B cell (primary cell): ENCODE measurements around the gene PPP1R15A. TPM values are rescaled to one million over a fixed set of nuclear protein-coding genes. Genes with fewer than 3 reads are reported as not detected.
A peak's percentile ranks its signal among the peaks of the same experiment; 100 is the strongest.

Experiments
- ATAC-seq: fragments of 200-7000 bp; cut with Tn5 transposase; one replicate; pipeline ENCODE4 v1.10.0; 2021; ENCODE audit warnings: low read depth, mild to moderate bottlenecking, moderate number of reproducible peaks, moderate library complexity
- CTCF ChIA-PET: fragments of 350-600 bp; sonication (Branson Sonifier 250); formaldehyde crosslinking; loops from one replicate; lab custom pipeline; 2021; ENCODE audit warnings: antibody characterized with exemption, inconsistent platforms; lab: Charles Lee
- POLR2A ChIA-PET: fragments of 350-600 bp; sonication (Branson Sonifier 250); formaldehyde crosslinking; loops from one replicate; lab custom pipeline; 2021; ENCODE audit warnings: antibody characterized with exemption; lab: Charles Lee
- DNase-seq: peaks from one replicate; pipeline ENCODE4 v3.0.0; 2013
- H2AFZ ChIP-seq: 2 replicates; pipeline ENCODE4 v1.6.1; 2012; ENCODE audit warnings: mild to moderate bottlenecking, low read depth, low read length; ENCODE audit not compliant: insufficient read depth, poor library complexity, severe bottlenecking
- H3K27ac ChIP-seq, 2 donors: 1 replicate in 1 of 2; 2 replicates in 1 of 2; pipeline ENCODE4 v1.5.1; 2012 to 2013; ENCODE audit warnings: low read length in 2 of 2, mild to moderate bottlenecking in 2 of 2, moderate library complexity in 1 of 2
- H3K27me3 ChIP-seq, 4 experiments: fragments of 200-600 bp in 1 of 4; sonication (generic) in 1 of 4; replicated peaks in 1 of 4; 1 replicate in 2 of 4; 2 replicates in 2 of 4; pipeline versions ENCODE4 v1.6.1 to v1.7.0; 2013 to 2016; ENCODE audit warnings: low read length in 3 of 4, mild to moderate bottlenecking in 2 of 4, mixed read lengths in 1 of 4, moderate library complexity in 1 of 4; ENCODE audit not compliant: insufficient read depth in 4 of 4, control insufficient read depth in 3 of 4; ENCODE audit errors: control extremely low read depth in 1 of 4
- H3K36me3 ChIP-seq, 2 experiments: replicated peaks in 1 of 2; 1 replicate in 1 of 2; 2 replicates in 1 of 2; pipeline versions ENCODE4 v1.6.1 to v1.7.1; 2013; ENCODE audit warnings: low read length in 1 of 2; ENCODE audit not compliant: insufficient read depth in 2 of 2, control insufficient read depth in 1 of 2; ENCODE audit errors: control extremely low read depth in 1 of 2, extremely low read depth in 1 of 2
- H3K4me1 ChIP-seq, 2 donors: fragments of 200-600 bp in 1 of 2; sonication (generic) in 1 of 2; 1 replicate in 1 of 2; 2 replicates in 1 of 2; pipeline versions ENCODE4 v1.5.1 to v1.6.1; 2013 to 2017; ENCODE audit warnings: low read length in 2 of 2; ENCODE audit not compliant: control insufficient read depth in 2 of 2, insufficient read depth in 2 of 2
- H3K4me2 ChIP-seq: replicated peaks from 2 replicates; pipeline ENCODE3; 2012; ENCODE audit warnings: mild to moderate bottlenecking, low read depth, low read length; ENCODE audit not compliant: poor library complexity, severe bottlenecking
- H3K4me3 ChIP-seq, 5 experiments: fragments of 200-600 bp in 1 of 5; sonication (generic) in 1 of 5; 1 replicate in 3 of 5; 2 replicates in 2 of 5; pipeline versions ENCODE4 v1.5.1 to v1.7.0; 2011 to 2016; ENCODE audit warnings: low read length in 4 of 5, mild to moderate bottlenecking in 4 of 5, low read depth in 2 of 5, control low read depth in 1 of 5, moderate library complexity in 1 of 5; ENCODE audit not compliant: insufficient read depth in 1 of 5; ENCODE audit errors: control extremely low read depth in 1 of 5, extremely low read depth in 1 of 5
- H3K79me2 ChIP-seq: fragments of 200-600 bp; sonication (generic); one replicate; pipeline ENCODE4 v1.6.0; 2016; ENCODE audit warnings: low read length; ENCODE audit not compliant: control insufficient read depth, insufficient read depth
- H3K9ac ChIP-seq: fragments of 200-600 bp; sonication (generic); 2 replicates; pipeline ENCODE4 v1.6.1; 2017; ENCODE audit warnings: mild to moderate bottlenecking, low read length, moderate library complexity
- H3K9me3 ChIP-seq, 3 donors: one replicate each; pipeline versions ENCODE4 v1.6.1 to v1.7.1; 2013; ENCODE audit warnings: low read length in 2 of 3; ENCODE audit not compliant: control insufficient read depth in 2 of 3, insufficient read depth in 1 of 3; ENCODE audit errors: control extremely low read depth in 1 of 3
- H4K20me1 ChIP-seq: 2 replicates; pipeline ENCODE4 v1.6.0; 2012; ENCODE audit warnings: mild to moderate bottlenecking, low read length; ENCODE audit not compliant: insufficient read depth, control insufficient read depth, poor library complexity, severe bottlenecking
- H3K27ac Mint-ChIP-seq: one replicate; pipeline ENCODE4 v1.8.0; 2021; ENCODE audit warnings: mixed read lengths
- H3K27me3 Mint-ChIP-seq: one replicate; pipeline ENCODE4 v1.8.0; 2021; ENCODE audit warnings: mixed read lengths
- H3K4me1 Mint-ChIP-seq: one replicate; pipeline ENCODE4 v1.8.0; 2021; ENCODE audit warnings: mixed read lengths
- H3K4me3 Mint-ChIP-seq: one replicate; pipeline ENCODE4 v1.8.0; 2021; ENCODE audit warnings: mixed read lengths
- H3K9me3 Mint-ChIP-seq: one replicate; pipeline ENCODE4 v1.8.0; 2022; ENCODE audit warnings: mixed read lengths; ENCODE audit not compliant: insufficient read depth
- CTCF ChIP-seq: fragments of 200-600 bp; IDR thresholded peaks from one replicate; pipeline ENCODE4 v1.8.0; 2022; ENCODE audit warnings: antibody characterized with exemption, mild to moderate bottlenecking
- EZH2 ChIP-seq: IDR thresholded peaks from 2 replicates; pipeline ENCODE4 v1.6.1; 2012; ENCODE audit warnings: borderline replicate concordance, low read depth, mild to moderate bottlenecking, moderate library complexity, low read length; ENCODE audit not compliant: insufficient read depth, poor library complexity, severe bottlenecking
- WGBS: methylation state at CpG from one replicate; pipeline ENCODE4 v1.1.5; 2013; ENCODE audit warnings: missing lambda C conversion rate; ENCODE audit not compliant: insufficient coverage; 5-methylcytosine and 5-hydroxymethylcytosine counted together
- intact Hi-C: fragments of 100-400 bp; cut with micrococcal nuclease; formaldehyde crosslinking; loops from one replicate; pipeline ENCODE4 v1.10.0; 2022
- polyA plus RNA-seq: library from polyadenylated mRNA; depleted of rRNA; stranded (reverse); fragments of >200 nt; gene quantifications from 2 replicates; pipeline ENCODE4 v1.2.3, GENCODE V29; 2012
- total RNA-seq, 2 donors: library from RNA; stranded (reverse); fragments of 120-200 nt in 1 of 2; gene quantifications; 1 replicate in 1 of 2; 2 replicates in 1 of 2; pipeline versions ENCODE4 v1.2.3 to v1.2.4, GENCODE V29; 2013 to 2022

PPP1R15A gene
- total and polyA plus RNA-seq, 2 donors (not counting 1 experiment from before 2014, with no cell fraction given), result 122 to 1,029 TPM

DNA sequence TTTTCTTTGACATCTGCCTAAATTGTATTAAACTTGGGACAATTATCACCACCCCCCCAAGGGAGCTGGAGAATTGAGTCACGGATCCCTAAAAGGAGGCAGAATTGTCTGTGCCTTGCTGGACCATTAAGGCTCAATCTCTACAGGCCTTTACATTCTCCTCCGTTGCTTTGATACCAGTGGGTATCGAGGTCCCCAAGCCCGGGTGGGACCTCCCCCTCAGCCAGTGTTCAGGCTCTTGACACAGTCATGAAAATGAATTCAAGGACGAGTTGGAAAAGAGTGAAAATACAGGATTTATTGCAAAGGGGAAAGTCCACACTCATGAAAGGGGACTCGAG lies 5.6 kb downstream of the PPP1R15A start:
- Histone ChIP-seq H3K27ac (no peak overlapping the region), H3K9me3 (peaks cover 0 to 3% (median 0%) of the 10 kb centered on the region in 3 donors), H2AFZ (no peak overlapping the region), H3K4me1 (peaks cover 30 to 59% of the 10 kb centered on the region in 2 donors), H3K27me3 (no peaks in the 10 kb centered on the region), H3K79me2 (peaks cover 47% of the 10 kb centered on the region), H3K9ac (no peak overlapping the region), H3K4me3 (no peak overlapping the region), H3K36me3 (peaks cover 0 to 45% of the 10 kb centered on the region in 2 experiments), H3K4me2 (no peak overlapping the region), H4K20me1 (peaks cover 43% of the 10 kb centered on the region)
- Mint-ChIP-seq H3K27ac (peak overlapping the region; percentile 61), H3K4me3 (no peak overlapping the region), H3K9me3 (no peaks in the 10 kb centered on the region), H3K27me3 (no peaks in the 10 kb centered on the region), H3K4me1 (peaks cover 49% of the 10 kb centered on the region)
- WGBS, result 97% methylated on average over 5 of the region's 6 CpGs
- TF ChIP-seq EZH2 (no peak), CTCF (no peak)
- ChIA-PET POLR2A (no interaction called here), CTCF (interaction anchor here (1.0 to 7.5 kb wide), 3 partner anchors 42 to 93 kb away, joined by 3 to 30 read pairs (median 3); partner anchors contain the start of gene HSD17B14)
- intact Hi-C loops, result no loop called here
- DNase-seq (peak; percentile 42), ATAC-seq (no peak)

GRCh38 chr19:48878196-48879024 lies 6.2 kb downstream of the PPP1R15A start:
- H3K27me3 Mint-ChIP-seq, result no peaks in the 10 kb centered on the region
- H4K20me1 ChIP-seq, result peaks cover 38% of the 10 kb centered on the region

More at GRCh38 chr19:48878196-48879024, 6.2 kb downstream of the PPP1R15A start:
- Mint-ChIP-seq H3K4me3 (no peak overlapping the region), H3K9me3 (no peaks in the 10 kb centered on the region), H3K27ac (peak overlapping the region; percentile 61), H3K4me1 (peaks cover 44% of the 10 kb centered on the region)
- intact Hi-C loops, result no loop called here
- Histone ChIP-seq H3K36me3 (peaks cover 0 to 41% of the 10 kb centered on the region in 2 experiments), H2AFZ (no peak overlapping the region), H3K27me3 (no peaks in the 10 kb centered on the region), H3K9me3 (peaks cover 0 to 3% (median 0%) of the 10 kb centered on the region in 3 donors), H3K9ac (no peak overlapping the region), H3K4me1 (peaks cover 26 to 54% of the 10 kb centered on the region in 2 donors), H3K4me3 (no peak overlapping the region), H3K79me2 (peaks cover 41% of the 10 kb centered on the region), H3K27ac (no peak overlapping the region), H3K4me2 (no peak overlapping the region)
- WGBS, result 91% methylated on average over 6 of the region's 11 CpGs
- ATAC-seq (no peak), DNase-seq (peak; percentile 48)
- TF ChIP-seq EZH2 (no peak), CTCF (no peak)
- ChIA-PET POLR2A (interaction anchor here (0.6 kb wide), 1 partner anchor 63 kb away, joined by 4 read pairs; no protein-coding TSS in a partner anchor), CTCF (interaction anchor here (1.0 to 7.5 kb wide), 2 partner anchors 90 to 93 kb away, joined by 3 to 30 read pairs; no protein-coding TSS in a partner anchor)
